HG03108 (cell line): Measurements from ENCODE around the gene ACR.
"Not testable (repeated sequence)": the region's sequence is repeated elsewhere in the genome, so short reads cannot be mapped to it uniquely, and the experiment has no call there.

Experiments
- ATAC-seq: cut with Tn5 transposase; IDR thresholded peaks from one replicate; pipeline ENCODE4 v1.9.1; 2021; ENCODE audit warnings: moderate library complexity; ENCODE audit not compliant: unreplicated experiment

ACR gene

DNA sequence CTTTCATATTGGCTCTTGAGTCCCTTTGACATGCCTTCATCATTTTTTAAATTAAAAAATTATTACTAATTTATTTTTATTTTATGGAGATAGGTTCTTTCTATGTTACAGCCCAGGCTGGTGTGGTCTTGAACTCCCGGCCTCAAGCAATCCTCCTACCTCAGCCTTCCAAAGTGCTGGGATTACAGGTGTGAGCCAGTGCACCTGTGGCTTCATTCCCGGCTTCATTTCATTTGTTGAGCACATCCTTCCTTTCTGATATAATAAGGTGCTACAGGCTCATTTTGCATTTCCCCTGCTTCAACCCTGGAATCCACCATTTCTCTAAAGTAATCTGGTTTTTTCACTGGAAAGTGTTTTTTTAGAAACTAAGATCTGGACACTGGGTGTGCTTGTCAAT is 23.8 kb downstream of the ACR start:
- ATAC-seq: not testable (repeated sequence)

DNA sequence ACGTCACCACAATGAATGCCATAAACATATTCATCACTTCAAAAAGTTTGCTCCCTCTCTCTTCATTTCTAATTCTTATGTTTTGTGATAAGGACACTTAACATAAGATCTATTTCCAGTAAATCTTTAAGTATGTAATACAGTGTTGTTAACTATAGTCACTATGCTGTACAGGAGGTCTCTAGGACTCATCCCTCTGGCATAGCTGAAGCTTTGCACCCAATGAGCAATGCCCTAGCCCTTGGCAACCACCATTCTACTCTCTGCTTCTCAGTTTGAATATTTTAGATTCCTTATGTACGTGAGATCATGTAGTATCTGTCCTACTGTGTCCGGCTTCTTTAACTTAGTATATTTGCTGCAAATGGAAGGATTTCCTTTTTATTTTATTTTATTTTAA is 26.3 kb downstream of the ACR start:
- ATAC-seq: not testable (repeated sequence)

DNA sequence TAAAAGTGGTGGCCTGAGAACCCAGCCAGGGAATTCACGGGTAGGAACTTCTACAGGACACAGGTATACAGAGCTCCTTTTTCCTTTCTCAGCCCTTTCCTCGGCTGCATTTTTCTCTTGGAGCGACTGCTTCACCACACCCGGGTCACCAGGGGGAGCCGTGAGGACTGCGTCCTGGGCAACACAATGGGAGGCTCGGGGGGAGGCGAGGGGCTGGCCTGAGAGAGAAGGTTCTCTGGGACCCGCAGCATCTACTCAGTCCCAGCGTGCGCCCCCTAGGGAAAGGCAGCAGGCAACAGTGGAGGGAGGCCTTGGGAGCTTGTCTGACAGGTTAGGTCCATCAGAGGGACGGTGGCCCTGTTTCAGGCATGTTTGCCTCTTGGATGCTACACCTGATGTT is 37.1 kb downstream of the ACR start:
- not testable (repeated sequence) for ATAC-seq

DNA sequence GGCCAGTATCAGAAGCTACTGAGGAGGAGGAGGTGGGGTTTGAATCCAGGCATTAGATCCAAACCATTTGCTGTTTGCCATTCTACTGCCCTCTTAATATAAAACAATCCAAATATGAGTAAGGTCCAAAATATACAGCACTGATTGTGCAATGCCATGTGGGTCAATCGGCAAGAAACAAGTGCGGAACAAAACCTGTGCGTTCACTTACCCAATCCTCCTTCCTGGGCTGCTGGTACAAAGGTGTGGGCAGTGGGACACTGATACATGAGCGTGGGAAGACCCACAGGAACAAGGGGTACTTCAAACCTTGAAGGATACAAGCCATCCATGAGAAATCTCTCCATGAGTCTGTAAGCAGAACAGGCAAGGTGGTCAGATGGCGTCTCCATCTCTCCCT is 39.6 kb downstream of the ACR start:
- not testable (repeated sequence) for ATAC-seq

DNA sequence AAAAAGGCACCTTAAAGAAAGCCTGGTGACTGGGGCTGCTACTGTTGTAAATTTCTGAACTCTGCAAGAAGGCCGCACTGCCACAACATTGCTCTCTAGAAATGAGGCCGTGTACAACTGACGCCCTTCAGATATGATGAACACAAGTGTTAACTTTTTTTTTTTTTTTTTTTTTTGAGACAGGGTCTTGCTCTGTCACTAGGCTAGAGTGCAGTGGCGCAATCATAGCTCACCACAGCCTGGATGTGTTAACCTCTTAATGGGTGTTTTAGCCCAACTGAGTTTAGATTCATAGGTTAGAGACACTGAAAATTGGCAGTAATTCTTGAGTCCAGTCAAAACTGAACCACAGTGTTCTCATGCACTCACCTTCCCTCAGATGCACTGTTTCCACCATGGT is 42.2 kb downstream of the ACR start:
- ATAC-seq: not testable (repeated sequence)

DNA sequence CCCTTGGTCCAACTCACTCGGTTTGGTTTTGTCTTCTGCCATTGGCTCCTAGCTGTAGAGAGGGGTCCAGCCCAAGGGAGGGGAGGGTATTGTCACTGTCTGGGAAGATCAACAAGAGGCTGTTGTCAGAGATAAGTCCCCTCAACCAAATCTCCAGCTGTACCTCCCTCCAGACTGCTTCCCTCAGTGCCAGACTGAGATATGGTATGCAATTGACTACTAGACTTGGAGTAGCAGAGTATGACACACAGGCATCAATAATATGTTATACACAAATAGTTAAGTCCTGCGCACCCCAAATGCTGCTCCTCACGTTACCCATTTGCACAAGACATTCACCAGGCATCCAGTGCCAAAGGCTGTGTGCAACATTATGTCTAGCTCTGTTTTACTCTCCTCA is 44.2 kb downstream of the ACR start:
- ATAC-seq: not testable (repeated sequence)

DNA sequence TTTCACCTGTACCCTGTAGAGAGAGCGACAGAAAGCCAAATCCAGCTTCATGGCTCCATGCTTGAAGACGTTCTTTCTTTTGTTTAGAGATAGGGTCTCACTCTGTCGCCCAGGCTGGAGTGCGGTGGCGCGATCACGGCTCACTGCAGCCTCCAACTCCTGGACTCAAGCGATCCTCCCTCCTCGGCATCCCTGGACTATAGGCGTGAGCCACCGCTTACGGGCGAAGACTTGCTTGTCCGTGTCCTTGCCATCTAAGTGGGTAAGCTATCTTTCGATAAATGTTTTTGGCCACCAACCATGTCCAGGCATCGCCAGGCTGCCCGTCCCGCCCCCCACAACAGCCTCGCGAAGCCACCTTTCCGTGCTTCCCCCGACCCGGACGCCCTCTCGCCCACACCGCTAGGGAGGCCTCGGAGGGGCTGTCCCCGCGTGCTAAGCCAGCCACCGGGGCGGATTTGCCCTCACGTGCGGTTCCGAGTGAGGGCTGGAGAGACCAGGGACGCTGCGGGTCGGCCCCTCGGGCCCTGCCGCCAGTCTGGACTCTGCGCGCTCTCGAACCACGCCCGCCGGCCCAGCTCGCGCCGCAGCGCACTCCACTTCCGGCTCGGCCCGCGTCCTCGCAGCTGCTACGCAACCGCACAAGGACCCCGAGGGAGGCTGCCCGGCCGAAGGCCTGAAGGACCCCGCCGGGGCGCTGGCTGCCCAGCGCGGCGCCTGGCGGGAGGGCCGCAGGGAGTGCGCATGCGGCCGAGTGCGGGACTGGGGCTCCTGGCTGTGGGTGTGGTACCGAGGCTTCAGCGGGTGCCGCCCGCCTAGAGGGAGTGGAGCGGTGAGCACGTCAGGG is 45.3 kb downstream of the ACR start, which contains the start of gene RABL2B:
Gene RABL2B (minus strand): TSS at position 604 of the 847 bp plus-strand sequence. CDS start 1,342 bp downstream, outside the sequence.
- peak; percentile 92 for ATAC-seq

DNA sequence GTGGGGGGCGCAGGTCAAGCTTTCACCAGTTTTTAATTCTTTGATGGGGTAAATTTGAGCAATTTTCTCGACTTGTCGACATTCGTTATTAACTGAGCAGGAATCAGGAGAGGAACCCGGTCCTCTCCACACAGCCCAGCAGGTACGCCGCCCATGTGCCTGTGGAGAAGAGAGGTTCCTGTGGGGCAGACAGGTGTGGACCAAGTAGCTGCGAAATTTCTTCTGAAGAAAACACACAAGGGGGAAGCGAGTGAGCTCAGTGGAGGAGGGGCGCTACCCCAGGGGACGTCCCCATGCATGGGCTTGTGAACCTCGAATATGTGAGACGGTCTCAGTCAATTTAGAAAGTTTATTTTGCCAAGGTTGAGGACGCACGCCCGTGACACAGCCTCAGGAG is 45.9 kb downstream of the ACR start:
- peak; percentile 3 for ATAC-seq

DNA sequence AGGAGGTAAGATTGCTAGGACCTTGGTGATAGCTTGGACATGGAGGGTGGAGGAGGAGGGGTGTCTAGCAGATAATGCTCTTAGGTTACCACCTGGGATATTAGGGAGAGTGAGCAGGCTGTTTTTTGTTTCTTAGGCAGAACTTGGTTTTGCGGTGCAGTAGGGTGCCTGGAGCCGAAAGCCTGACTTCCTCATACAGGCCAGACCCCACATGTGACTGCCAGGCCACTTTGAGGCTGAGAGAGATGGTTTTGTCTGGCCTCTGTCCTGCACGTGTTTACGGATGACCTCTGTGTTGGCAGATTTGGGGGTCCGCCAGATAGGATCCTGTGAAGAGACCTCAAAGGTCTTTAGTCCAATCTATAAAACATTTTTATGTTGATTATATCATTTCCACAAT is 47.3 kb downstream of the ACR start:
- not testable (repeated sequence) for ATAC-seq

DNA sequence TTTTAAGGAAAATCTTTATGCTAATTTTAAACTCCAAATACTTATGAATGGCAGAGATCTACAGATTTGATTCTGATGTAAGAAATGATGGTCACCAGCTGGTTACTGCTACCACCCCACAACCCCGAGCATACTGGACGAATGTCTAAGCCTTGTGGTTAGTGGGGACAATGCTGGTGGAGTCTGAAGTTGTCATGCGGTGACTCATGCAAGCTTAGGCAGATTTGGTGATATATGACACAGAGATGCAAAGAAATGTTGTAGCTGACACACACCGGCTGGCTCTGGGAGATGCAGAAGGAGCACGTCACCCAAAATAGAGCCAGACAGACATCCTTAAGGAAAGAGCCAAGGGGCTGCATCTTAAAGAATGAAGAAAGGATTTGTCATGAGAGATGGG is 48.9 kb downstream of the ACR start:
- ATAC-seq: not testable (repeated sequence)
